ENCODE results near the gene SRSF4. TPM values are rescaled to one million over a fixed set of nuclear protein-coding genes. Genes with fewer than 3 reads are reported as not detected.
"Not testable (repeated sequence)": the region's sequence is repeated elsewhere in the genome, so short reads cannot be mapped to it uniquely, and the experiment has no call there.

SRSF4 gene
- total RNA-seq, 4 donors from 2014 or later: 75.3 to 117 (median 88.1) TPM

DNA sequence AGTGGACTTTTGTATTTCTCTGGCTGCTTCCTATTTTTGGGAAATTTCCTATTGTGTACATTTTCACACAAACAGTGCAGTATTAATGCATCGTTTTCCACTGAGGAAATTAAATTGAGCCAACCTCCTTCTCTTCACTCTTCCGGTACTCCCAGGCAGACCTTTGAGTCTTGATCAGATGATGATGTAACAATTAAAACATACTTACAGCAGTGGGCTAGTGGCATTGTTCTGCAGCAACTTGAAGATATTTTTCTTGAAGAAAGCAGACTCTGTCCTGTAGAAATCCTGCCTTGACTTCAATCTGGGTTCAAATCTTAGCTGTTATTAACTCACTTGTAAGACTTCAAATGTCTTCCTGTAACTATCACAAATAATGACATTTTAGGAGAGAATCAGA is 39.0 kb downstream of the SRSF4 start:
- DNase-seq (ENCODE audit: low spot score): no peak
- ATAC-seq (ENCODE audit: low FRiP score): no peak
- TF ChIP-seq, protein P1, sequence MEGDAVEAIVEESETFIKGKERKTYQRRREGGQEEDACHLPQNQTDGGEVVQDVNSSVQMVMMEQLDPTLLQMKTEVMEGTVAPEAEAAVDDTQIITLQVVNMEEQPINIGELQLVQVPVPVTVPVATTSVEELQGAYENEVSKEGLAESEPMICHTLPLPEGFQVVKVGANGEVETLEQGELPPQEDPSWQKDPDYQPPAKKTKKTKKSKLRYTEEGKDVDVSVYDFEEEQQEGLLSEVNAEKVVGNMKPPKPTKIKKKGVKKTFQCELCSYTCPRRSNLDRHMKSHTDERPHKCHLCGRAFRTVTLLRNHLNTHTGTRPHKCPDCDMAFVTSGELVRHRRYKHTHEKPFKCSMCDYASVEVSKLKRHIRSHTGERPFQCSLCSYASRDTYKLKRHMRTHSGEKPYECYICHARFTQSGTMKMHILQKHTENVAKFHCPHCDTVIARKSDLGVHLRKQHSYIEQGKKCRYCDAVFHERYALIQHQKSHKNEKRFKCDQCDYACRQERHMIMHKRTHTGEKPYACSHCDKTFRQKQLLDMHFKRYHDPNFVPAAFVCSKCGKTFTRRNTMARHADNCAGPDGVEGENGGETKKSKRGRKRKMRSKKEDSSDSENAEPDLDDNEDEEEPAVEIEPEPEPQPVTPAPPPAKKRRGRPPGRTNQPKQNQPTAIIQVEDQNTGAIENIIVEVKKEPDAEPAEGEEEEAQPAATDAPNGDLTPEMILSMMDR (IDR thresholded peaks at IDR 0.05): no peak

DNA sequence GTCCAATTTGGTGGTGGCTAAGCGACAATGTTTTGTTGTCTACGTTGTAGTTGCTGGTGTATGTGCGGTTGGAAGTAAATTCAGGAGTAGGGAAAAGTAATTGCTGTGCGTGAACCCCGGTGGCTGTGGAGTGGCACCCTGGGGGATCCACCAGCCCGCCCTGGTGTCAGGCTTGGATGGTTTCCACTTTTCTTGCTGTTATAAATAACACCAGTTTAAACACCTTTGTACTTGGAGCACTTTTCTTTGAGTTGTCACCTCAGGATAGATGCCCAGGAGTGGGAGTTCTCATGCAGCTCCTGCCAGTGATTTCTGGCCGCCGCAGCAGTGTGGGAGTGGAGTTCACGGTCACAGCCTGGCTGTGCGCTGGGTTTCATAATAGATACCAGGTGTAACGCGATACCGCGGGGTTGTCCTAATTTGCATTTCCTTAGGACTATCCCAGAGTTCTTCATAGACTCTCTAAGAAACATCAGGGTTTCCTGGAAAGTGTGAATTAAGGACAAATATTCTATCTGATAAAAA is 45.2 kb downstream of the SRSF4 start:
- DNase-seq (ENCODE audit: low spot score) (no peak), ATAC-seq (ENCODE audit: low FRiP score) (peak; percentile 76)
- TF ChIP-seq, protein P1 (IDR thresholded peaks at IDR 0.05): no peak

DNA sequence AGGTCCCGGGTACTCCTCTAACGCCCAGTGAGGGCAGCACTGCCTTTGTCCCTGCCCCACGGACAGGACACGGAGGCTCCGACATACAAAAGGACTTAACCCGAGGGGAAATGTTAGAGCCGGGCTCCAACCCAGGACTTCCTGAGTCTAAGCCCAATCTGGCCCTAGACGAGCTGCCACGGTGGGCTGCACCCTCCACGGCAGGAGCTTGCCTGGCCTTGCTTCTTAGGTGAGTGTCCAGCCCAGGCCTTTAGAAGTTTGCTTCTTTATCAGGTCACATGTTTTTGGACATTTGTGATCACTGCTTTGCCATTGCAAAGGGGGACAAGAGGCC is 47.0 kb downstream of the SRSF4 start:
- DNase-seq (ENCODE audit: low spot score) (no peak), ATAC-seq (ENCODE audit: low FRiP score) (no peak)
- TF ChIP-seq, protein P1 (IDR thresholded peaks at IDR 0.05): no peak

DNA sequence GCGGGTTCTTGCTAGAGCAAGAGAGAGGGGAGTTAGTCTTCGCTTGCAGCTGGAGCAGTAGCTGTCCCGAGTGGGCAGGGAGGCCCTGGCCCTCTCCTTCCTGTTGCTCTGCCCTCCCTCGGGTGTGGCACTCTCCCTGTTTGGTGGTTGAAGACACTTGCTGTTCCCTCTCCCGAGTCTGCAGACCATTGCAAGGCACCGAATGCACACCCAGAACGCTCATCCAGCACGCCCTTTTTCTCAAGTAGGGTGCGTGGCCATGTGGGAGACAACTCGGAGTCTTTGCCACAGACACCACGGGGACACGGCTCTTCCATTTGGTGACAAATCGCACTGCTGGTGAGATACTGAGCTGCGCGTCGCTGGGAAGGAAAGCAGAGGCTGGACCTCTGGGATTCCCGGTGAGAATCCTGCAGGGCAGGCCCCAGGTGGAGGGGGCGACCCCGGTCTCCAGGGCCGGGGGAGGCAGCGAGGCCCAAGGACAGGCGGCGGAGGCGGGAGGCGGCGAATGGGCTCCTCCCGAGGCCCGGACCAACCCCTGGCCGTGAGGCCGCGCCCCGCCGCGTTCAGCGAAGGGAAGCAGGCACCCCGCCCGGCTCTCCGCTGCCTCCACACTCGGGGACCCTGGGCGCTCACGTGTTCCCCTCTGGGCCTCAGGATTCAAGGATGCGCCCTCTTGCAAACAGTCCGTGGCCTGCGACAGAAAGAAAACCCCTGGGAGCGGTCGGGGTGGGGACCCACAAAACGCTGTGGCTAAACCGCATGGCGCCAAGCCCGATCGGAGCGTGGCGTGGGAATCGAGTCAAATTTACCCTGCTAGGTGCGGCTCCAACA is 47.6 kb downstream of the SRSF4 start:
- TF ChIP-seq, protein P1 (IDR thresholded peaks at IDR 0.05): no peak
- ATAC-seq (ENCODE audit: low FRiP score): peak; percentile 25
- no peak for DNase-seq (ENCODE audit: low spot score)

DNA sequence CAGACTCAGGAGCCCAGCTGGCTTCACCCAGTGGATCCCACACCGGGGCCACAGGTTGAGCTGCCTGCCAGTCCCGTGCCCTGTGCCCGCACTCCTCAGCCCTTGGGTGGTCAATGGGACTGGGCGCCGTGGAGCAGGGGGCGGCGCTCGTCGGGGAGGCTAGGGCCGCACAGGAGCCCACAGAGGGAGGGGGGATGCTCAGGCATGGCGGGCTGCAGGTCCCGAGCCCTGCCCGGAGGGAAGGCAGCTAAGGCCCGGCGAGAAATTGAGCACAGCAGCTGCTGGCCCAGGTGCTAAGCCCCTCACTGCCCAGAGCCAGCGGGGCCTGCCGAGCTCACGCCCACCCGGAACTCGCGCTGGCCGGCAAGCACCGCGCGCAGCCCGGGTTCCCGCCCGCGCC is 50.6 kb downstream of the SRSF4 start:
- not testable (repeated sequence) for DNase-seq (ENCODE audit: low spot score)

DNA sequence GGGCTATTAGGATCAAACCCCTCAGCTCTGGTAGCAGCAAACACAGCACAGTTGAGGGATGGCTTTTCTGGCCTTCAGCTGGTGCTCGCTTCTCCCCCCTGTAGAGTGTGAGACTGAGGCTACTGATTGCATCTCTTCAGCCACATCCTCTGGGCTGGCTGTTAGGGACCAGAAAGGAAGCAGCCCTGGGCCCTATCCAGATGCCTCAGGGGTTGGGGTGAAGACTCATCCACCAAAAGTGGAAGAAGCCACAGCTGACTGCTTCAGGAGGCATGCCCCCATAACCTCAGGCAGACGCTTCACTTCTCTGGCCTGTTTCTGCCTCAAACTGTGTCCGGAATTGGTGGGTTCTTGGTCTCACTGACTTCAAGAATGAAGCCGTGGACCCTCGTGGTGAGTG is 51.8 kb downstream of the SRSF4 start:
- no peak for ATAC-seq (ENCODE audit: low FRiP score)
- TF ChIP-seq, protein P1 (IDR thresholded peaks at IDR 0.05): no peak
- no peak for DNase-seq (ENCODE audit: low spot score)

More for the DNA sequence above, 50.6 kb downstream of the SRSF4 start:
- ATAC-seq (ENCODE audit: low FRiP score): not testable (repeated sequence)

DNA sequence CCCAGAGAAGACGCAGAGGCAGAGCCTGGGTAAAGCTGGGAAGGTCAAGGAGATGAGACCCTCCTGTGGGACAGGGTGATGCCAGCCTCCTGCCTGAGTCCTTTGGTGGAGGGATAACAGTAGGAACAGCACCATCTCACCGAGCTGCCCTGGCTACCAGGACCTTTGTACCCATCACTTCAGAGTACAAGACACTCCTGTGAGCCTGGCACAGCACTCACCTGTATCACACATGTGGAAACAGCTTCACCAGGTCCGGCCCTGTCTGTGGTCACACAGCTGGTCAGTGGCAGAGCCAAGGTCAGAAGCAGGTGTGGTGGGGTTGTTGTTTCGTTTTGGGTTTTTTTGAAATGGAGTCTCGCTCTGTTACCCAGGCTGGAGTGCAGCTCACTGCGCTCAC is 53.0 kb downstream of the SRSF4 start:
- ATAC-seq (ENCODE audit: low FRiP score) (no peak), DNase-seq (ENCODE audit: low spot score) (no peak)
- TF ChIP-seq, protein P1 (IDR thresholded peaks at IDR 0.05): no peak

Data from omental fat pad (tissue), 4 donors.